A673 (cell line): ENCODE data around the gene DCLK2.

ENCODE experiments used
- CTCF ChIP-seq: fragments of 300-800, 200-600 bp; sonication (generic); conservative IDR thresholded peaks from 2 replicates; pipeline ENCODE4 v1.5.1; 2017; ENCODE audit warnings: low read depth, mild to moderate bottlenecking, antibody characterized with exemption, low read length, moderate library complexity, mixed read lengths
- EZH2 ChIP-seq: fragments of 200-600 bp; sonication (generic); IDR thresholded peaks from 2 replicates; pipeline ENCODE4 v1.6.1; 2017; ENCODE audit warnings: borderline replicate concordance, low read depth, mild to moderate bottlenecking, mixed read lengths, antibody characterized with exemption, low read length; ENCODE audit not compliant: poor library complexity, severe bottlenecking

- TF ChIP-seq CTCF: no peak
- TF ChIP-seq EZH2: no peak
These were observed 159.0 kb downstream of the DCLK2 start for GRCh38 chr4:150237110-150237872.
